Astrocyte (in vitro differentiated cells and primary cell): ENCODE results near the gene KLHL14.

Experiments
- EZH2 ChIP-seq: IDR thresholded peaks from 2 replicates; pipeline ENCODE4 v1.6.1; 2012; ENCODE audit warnings: mild to moderate bottlenecking, low read length, inconsistent platforms; ENCODE audit not compliant: insufficient read depth
- TF ChIP-seq, protein P1 (sequence below): IDR thresholded peaks from 2 replicates; pipeline ENCODE4 v1.5.1; 2011; ENCODE audit warnings: low read depth, mild to moderate bottlenecking, inconsistent platforms, low read length, moderate library complexity; ENCODE audit not compliant: insufficient read depth

DNA sequence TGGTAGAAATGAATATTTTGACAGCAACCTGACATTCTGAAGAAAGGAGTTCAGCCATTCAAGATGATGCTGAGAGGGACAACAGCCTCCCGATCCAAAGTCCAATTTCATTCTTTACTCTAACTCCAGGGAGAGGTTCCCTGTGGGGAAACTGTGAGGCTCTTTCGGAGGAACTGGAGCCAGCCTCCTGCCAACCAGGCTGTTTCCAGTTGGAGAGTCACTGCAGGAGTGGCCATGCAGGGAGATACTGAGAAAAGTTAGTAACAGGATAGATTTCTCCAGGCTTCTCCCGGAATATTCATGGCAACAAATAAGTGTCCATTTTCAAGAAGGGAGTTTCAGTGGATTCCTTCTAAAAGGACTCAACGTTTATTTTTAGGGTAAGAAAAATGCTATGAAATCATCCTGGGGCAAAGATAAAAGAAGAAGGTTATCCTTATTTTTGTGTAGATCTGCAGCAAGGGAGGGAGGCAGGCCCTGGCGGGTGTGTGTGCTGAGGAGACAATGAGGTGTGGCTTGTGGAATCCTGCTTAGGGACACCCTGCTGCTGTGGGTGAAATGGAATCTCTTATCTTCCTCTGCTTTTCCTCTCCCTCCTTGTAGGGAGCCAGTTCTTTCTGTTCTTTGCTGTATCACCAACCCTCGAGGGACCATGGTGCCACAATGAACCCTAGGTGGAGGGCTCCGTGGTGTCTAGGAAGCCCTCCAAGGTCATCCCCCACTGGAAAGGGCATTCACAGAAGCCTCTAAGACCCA lies 18.1 kb downstream of the KLHL14 start:
- TF ChIP-seq, protein P1, sequence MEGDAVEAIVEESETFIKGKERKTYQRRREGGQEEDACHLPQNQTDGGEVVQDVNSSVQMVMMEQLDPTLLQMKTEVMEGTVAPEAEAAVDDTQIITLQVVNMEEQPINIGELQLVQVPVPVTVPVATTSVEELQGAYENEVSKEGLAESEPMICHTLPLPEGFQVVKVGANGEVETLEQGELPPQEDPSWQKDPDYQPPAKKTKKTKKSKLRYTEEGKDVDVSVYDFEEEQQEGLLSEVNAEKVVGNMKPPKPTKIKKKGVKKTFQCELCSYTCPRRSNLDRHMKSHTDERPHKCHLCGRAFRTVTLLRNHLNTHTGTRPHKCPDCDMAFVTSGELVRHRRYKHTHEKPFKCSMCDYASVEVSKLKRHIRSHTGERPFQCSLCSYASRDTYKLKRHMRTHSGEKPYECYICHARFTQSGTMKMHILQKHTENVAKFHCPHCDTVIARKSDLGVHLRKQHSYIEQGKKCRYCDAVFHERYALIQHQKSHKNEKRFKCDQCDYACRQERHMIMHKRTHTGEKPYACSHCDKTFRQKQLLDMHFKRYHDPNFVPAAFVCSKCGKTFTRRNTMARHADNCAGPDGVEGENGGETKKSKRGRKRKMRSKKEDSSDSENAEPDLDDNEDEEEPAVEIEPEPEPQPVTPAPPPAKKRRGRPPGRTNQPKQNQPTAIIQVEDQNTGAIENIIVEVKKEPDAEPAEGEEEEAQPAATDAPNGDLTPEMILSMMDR = no peak
- no peak for TF ChIP-seq EZH2
